ENCODE measurements around the gene FAM209B.

FAM209B gene

DNA sequence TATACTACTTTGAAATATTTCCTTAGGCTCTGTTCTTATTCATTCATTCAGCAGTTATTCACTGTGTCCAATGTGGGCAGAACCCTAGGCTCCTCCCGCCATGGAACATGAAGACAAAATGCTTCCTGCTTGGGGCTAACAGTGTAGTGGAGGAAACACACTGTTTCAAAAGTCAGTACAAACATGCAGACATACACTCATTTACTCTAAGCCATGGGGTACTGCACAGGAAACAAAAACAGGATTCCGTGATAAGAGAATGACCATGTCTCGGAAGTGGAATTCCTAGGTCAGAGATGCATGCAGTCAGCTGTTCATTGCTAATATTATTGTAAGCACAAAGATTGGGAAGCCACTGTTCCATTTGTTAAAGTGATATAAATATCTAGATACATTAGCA is 26.9 kb upstream of the FAM209B start:
- no peak overlapping the region for H3K27ac ChIP-seq (ENCODE audit: low read depth, low read length)
- no peaks in the 10 kb centered on the region for H3K9me2 ChIP-seq (replicated peaks; ENCODE audit: insufficient read depth, low read length)
- TF ChIP-seq, protein P1, sequence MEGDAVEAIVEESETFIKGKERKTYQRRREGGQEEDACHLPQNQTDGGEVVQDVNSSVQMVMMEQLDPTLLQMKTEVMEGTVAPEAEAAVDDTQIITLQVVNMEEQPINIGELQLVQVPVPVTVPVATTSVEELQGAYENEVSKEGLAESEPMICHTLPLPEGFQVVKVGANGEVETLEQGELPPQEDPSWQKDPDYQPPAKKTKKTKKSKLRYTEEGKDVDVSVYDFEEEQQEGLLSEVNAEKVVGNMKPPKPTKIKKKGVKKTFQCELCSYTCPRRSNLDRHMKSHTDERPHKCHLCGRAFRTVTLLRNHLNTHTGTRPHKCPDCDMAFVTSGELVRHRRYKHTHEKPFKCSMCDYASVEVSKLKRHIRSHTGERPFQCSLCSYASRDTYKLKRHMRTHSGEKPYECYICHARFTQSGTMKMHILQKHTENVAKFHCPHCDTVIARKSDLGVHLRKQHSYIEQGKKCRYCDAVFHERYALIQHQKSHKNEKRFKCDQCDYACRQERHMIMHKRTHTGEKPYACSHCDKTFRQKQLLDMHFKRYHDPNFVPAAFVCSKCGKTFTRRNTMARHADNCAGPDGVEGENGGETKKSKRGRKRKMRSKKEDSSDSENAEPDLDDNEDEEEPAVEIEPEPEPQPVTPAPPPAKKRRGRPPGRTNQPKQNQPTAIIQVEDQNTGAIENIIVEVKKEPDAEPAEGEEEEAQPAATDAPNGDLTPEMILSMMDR (IDR thresholded peaks at IDR 0.05; ENCODE audit: insufficient read depth, low read length, poor library complexity, severe bottlenecking) = no peak
- no peak for TF ChIP-seq EZH2phosphoT487 (conservative IDR thresholded peaks at IDR 0.05; ENCODE audit: low read length)
- no peaks in the 10 kb centered on the region for H3K27me3 ChIP-seq (ENCODE audit: low read length)
- no peak overlapping the region for H3K9ac ChIP-seq (ENCODE audit: low read length)
- H2AFZ ChIP-seq (ENCODE audit: low read depth, low read length, severe bottlenecking) = no peak overlapping the region
- H3K4me2 ChIP-seq (ENCODE audit: low read depth, low read length, poor library complexity, severe bottlenecking) = no peak overlapping the region
- H3K4me3 ChIP-seq (ENCODE audit: insufficient read depth, low read length, poor library complexity, severe bottlenecking) = no peak overlapping the region
- H3K79me2 ChIP-seq (ENCODE audit: insufficient read depth, low read length) = no peaks in the 10 kb centered on the region; the same call in 1 of the 2 replicates
- H3K9me3 ChIP-seq (ENCODE audit: insufficient read depth, low read length) = no peaks in the 10 kb centered on the region
- 0 out of 2 replicates have a peak, but pooled peaks cover 4% of the 10 kb centered on the region for H4K20me1 ChIP-seq (ENCODE audit: low read depth, low read length)
- no peaks in the 10 kb centered on the region for H3K36me3 ChIP-seq (ENCODE audit: low read length)
- no peaks in the 10 kb centered on the region for H3F3A ChIP-seq (ENCODE audit: insufficient read depth)

DNA sequence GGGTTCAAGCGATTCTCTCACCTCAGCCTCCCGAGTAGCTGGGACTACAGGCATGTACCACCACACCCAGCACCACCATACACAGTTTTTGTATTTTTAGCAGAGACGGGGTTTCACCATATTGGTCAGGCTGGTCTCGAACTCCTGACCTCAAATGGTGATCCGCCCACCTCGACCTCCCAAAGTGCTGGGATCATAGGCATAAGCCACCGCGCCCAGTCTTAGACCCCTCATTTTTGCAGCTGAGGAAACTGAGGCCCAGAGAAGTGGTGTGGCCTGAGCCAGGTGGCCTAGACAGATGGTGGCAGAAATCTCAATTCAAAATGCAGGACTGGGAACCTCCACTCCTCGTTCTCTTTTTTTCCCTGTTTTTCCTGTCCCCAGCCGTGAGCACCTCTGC is 21.1 kb upstream of the FAM209B start:
- Histone ChIP-seq H3K4me2 (ENCODE audit: low read depth, low read length, poor library complexity, severe bottlenecking) (no peak overlapping the region), H3K79me2 (ENCODE audit: insufficient read depth, low read length) (no peaks in the 10 kb centered on the region), H2AFZ (ENCODE audit: low read depth, low read length, severe bottlenecking) (no peak overlapping the region), H3F3A (ENCODE audit: insufficient read depth) (no peaks in the 10 kb centered on the region), H3K9me3 (ENCODE audit: insufficient read depth, low read length) (no peaks in the 10 kb centered on the region), H3K9me2 (replicated peaks; ENCODE audit: insufficient read depth, low read length) (no peaks in the 10 kb centered on the region), H3K4me3 (ENCODE audit: insufficient read depth, low read length, poor library complexity, severe bottlenecking) (no peak overlapping the region), H3K27ac (ENCODE audit: low read depth, low read length) (no peak overlapping the region), H3K9ac (ENCODE audit: low read length) (no peak overlapping the region), H4K20me1 (ENCODE audit: low read depth, low read length) (no peaks in the 10 kb centered on the region), H3K36me3 (ENCODE audit: low read length) (no peaks in the 10 kb centered on the region), H3K27me3 (ENCODE audit: low read length) (no peaks in the 10 kb centered on the region)
- TF ChIP-seq EZH2phosphoT487 (conservative IDR thresholded peaks at IDR 0.05; ENCODE audit: low read length) = no peak
- TF ChIP-seq, protein P1 (IDR thresholded peaks at IDR 0.05; ENCODE audit: insufficient read depth, low read length, poor library complexity, severe bottlenecking) = no peak

DNA sequence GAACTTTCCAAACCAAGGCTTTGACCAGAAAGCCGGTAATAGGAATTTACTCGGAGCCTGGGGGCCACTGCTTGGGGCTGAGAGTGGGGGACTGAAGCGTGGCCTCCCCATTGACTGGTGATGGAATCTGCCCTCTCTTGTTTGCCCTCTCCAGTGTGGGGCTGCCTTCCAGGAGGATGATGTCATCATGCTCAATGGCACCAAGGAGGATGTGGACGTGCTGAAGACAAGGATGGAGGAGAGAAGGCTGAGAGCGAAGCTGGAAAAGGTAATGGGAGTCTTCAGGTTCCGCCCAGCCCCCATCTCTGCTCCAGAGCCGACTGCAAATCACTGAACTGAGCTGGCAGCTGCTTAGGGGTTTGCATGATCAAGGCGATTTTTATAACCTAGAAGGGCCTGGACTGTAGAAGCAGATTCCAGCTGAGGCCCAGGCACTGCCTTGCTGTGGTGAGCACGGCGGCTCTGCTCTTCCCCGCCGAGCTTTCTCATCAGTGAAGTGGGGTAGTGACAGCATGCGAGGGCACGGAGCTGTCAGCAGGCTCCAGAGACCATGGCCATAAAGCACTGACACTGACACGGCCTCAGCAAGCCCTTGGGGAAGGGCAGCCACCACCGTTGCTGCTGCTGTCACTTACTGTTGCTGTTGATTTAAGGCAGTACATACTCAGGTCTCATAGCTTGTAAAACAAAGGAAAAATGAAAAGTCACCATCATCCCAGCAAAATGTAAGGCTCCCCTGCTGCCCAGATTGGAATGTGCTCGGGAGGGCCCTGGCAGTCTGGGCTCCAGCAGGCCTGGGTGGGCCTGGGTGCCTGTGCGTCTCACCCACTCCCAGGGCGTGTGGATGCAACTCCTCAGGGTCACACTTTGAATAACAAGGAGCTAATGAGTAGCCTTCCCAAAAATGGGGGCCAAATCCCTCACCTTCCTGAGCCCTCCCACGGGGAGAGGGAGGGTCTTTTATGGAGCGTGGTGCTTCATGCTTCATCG is 19.6 kb upstream of the FAM209B start:
- H3K4me3 ChIP-seq (ENCODE audit: insufficient read depth, low read length, poor library complexity, severe bottlenecking) = no peak overlapping the region
- TF ChIP-seq, protein P1 (IDR thresholded peaks at IDR 0.05; ENCODE audit: insufficient read depth, low read length, poor library complexity, severe bottlenecking) = no peak
- TF ChIP-seq EZH2phosphoT487 (conservative IDR thresholded peaks at IDR 0.05; ENCODE audit: low read length) = no peak
- no peaks in the 10 kb centered on the region for H3F3A ChIP-seq (ENCODE audit: insufficient read depth)
- H3K36me3 ChIP-seq (ENCODE audit: low read length) = peaks cover under 1% of the 10 kb centered on the region; the same call in 1 of the 2 replicates
- H3K9ac ChIP-seq (ENCODE audit: low read length) = no peak overlapping the region
- H3K9me2 ChIP-seq (replicated peaks; ENCODE audit: insufficient read depth, low read length) = no peaks in the 10 kb centered on the region
- no peaks in the 10 kb centered on the region for H3K79me2 ChIP-seq (ENCODE audit: insufficient read depth, low read length)
- H2AFZ ChIP-seq (ENCODE audit: low read depth, low read length, severe bottlenecking) = no peak overlapping the region
- H4K20me1 ChIP-seq (ENCODE audit: low read depth, low read length) = no peaks in the 10 kb centered on the region
- H3K4me2 ChIP-seq (ENCODE audit: low read depth, low read length, poor library complexity, severe bottlenecking) = no peak overlapping the region
- H3K9me3 ChIP-seq (ENCODE audit: insufficient read depth, low read length) = no peaks in the 10 kb centered on the region
- no peak overlapping the region for H3K27ac ChIP-seq (ENCODE audit: low read depth, low read length)
- no peaks in the 10 kb centered on the region for H3K27me3 ChIP-seq (ENCODE audit: low read length)

All from SU-DHL-6 (cell line).